Measurements from ENCODE around the gene PLPP4. TPM values are rescaled to one million over a fixed set of nuclear protein-coding genes. Genes with fewer than 3 reads are reported as not detected.

The PLPP4 gene
- polyA plus RNA-seq, 12 donors, result 0.38 to 5.7 (median 1.5) TPM; not detected in 7

- DNase-seq, result no peak
Observed at GRCh38 chr10:120517196-120517595, 60.2 kb downstream of the PLPP4 start.

- no peak for DNase-seq
Observed at GRCh38 chr10:120517881-120518484, 61.0 kb downstream of the PLPP4 start.

GRCh38 chr10:120521880-120522279 lies 64.9 kb downstream of the PLPP4 start:
- DNase-seq, result no peak

- DNase-seq, result no peak
Observed at GRCh38 chr10:120527691-120528090, 70.7 kb downstream of the PLPP4 start.

- no peak for DNase-seq
Observed at GRCh38 chr10:120530699-120531098, 73.7 kb downstream of the PLPP4 start.

- no peak for DNase-seq
Observed at GRCh38 chr10:120538091-120538490, 81.1 kb downstream of the PLPP4 start.

GRCh38 chr10:120539076-120539475 lies 82.0 kb downstream of the PLPP4 start:
- no peak for DNase-seq

- DNase-seq, result no peak
Observed at GRCh38 chr10:120540486-120540885, 83.5 kb downstream of the PLPP4 start.

- DNase-seq, result no peak
Observed at GRCh38 chr10:120541984-120542383, 85.0 kb downstream of the PLPP4 start.

- DNase-seq, result no peak
Observed at GRCh38 chr10:120542591-120542990, 85.6 kb downstream of the PLPP4 start.

GRCh38 chr10:120543291-120543690 lies 86.3 kb downstream of the PLPP4 start:
- no peak for DNase-seq

- no peak for DNase-seq
Observed at GRCh38 chr10:120548210-120548609, 91.2 kb downstream of the PLPP4 start.

- no peak for DNase-seq
Observed at GRCh38 chr10:120552262-120552661, 95.2 kb downstream of the PLPP4 start.

- DNase-seq, result no peak
Observed at GRCh38 chr10:120553911-120554310, 96.9 kb downstream of the PLPP4 start.

- no peak for DNase-seq
Observed at GRCh38 chr10:120555436-120555835, 98.4 kb downstream of the PLPP4 start.

GRCh38 chr10:120555842-120556532 lies 99.0 kb downstream of the PLPP4 start:
- no peak for DNase-seq

GRCh38 chr10:120557311-120557710 lies 100.3 kb downstream of the PLPP4 start:
- DNase-seq, result no peak

GRCh38 chr10:120559800-120560199 lies 102.8 kb downstream of the PLPP4 start:
- DNase-seq, result no peak

- no peak for DNase-seq
Observed at GRCh38 chr10:120562956-120563355, 105.9 kb downstream of the PLPP4 start.

- no peak for DNase-seq
Observed at GRCh38 chr10:120570418-120570817, 113.4 kb downstream of the PLPP4 start.

GRCh38 chr10:120571266-120571665 lies 114.2 kb downstream of the PLPP4 start:
- DNase-seq, result no peak

- no peak for DNase-seq
Observed at GRCh38 chr10:120572307-120572706, 115.3 kb downstream of the PLPP4 start.

GRCh38 chr10:120573355-120573754 lies 116.3 kb downstream of the PLPP4 start:
- DNase-seq, result no peak

- no peak for DNase-seq
Observed at GRCh38 chr10:120574981-120575380, 118.0 kb downstream of the PLPP4 start.
